Activated T-cell treated with anti-CD3 and anti-CD28 coated beads for 4 hours (primary cell): ENCODE measurements around the gene LDAF1.
"Not testable (repeated sequence)": the region's sequence is repeated elsewhere in the genome, so short reads cannot be mapped to it uniquely, and the experiment has no call there.

Experiments
- DNase-seq: peaks from one replicate; pipeline ENCODE4 v3.0.0-alpha.2; 2020

LDAF1 gene

DNA sequence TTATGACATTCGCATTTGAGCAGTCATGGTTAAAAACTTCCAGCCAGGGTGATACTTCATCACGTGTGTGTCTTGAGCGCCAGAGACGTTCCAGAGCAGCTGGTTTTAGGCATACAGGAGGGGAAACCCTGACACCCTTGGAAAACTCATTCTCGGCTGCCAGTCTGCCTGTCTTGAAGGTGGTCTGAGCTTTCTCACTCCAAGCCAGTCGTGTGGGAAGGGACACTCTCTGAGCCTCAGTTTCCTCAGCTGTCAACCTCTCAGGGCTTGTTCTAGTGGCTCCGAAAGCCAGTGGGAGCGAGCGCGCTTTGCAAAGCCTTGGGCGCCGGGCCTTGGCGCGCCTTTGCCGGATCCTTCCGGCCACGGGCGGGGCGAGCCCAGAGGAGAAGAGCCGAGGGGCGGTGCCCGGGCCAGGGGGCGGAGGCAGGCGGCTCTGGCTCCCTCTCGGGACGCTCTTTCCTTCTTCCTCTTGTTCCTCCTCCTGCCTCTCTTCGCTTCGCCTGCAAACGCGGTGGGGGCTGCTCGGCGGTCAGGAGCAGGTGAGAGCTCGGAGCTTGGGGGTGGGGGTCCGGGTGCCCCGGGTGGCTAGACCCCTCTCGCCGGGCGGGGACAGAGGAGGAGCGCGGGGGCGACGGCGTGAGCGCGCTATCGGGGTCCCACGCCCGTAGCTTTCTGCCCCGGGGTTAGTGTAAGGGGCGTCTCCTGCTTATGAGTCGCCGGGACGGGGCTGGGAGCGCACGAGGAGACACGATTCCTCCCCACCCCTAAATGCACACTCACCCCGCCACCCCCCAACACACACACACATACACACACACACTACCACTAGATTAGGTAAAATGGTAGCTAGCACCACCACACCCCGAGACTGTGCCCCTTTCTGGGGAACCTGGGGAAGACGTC lies at the start of gene LDAF1:
Gene LDAF1, plus strand, starts transcription at position 467 of the 903 bp plus-strand sequence. CDS start 2,509 bp downstream, outside the sequence.
- DNase-seq, result peak; percentile 65

DNA sequence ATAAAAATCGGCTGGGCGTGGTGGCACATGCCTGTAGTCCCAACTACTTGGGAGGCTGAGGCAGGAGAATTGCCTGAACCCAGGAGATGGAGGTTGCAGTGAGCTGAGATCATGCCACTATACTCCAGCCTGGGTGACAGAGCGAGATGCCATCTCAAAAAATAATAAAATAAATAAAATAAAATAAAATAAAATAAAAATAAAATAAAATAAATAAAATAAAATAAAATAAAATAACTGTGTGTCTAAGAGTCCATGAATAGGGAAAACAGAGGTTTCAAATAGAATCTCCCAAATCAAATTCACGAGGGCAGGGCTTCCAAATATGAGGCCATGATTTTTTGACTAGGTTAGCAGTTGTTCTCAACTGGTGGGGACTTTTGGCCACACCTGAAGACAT lies 42.9 kb upstream of the LDAF1 start:
- DNase-seq, result not testable (repeated sequence)

DNA sequence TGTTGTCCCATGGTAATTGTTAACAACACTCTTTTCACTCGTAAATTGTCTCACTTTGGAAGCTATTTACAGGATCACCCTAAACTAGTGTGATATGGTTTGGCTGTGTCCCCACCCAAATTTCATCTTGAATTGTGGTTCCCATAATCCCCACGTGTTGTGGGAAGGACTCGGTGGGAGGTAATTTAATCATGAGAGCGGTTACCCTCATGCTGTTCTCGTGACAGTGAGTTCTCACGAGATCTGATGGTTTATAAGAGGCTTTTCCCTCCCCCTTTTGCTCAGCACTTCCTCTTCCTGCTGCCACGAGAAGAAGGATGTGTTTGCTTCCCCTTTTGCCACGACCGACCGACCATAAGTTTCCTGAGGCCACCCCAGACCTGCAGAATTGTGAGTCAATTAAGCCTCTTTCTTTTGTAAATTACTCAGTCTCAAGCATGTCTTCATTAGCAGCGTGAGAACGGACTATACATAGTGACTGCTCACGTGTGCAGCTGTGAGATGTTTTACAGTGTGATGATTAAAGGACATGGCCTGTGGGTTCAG lies 42.3 kb upstream of the LDAF1 start:
- no peak for DNase-seq

DNA sequence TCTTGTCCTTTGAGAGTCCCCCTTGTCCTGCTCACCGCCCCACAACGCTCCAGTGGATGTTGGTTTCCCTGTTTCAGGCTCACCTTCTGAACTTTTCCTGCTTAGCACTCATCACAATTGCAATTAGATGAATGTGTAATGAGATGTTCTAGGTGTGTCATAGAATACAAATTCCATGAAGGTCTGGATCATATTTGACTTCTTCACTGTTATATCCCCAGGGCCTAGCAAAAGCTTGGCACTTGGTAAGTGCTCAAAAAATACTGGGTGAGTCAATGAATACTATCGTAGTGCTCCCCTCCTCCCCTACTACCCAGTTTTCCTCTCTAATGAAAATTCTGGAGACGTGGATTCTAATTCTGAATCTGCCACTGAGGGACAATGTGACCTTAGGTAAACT lies 40.9 kb upstream of the LDAF1 start:
- no peak for DNase-seq

DNA sequence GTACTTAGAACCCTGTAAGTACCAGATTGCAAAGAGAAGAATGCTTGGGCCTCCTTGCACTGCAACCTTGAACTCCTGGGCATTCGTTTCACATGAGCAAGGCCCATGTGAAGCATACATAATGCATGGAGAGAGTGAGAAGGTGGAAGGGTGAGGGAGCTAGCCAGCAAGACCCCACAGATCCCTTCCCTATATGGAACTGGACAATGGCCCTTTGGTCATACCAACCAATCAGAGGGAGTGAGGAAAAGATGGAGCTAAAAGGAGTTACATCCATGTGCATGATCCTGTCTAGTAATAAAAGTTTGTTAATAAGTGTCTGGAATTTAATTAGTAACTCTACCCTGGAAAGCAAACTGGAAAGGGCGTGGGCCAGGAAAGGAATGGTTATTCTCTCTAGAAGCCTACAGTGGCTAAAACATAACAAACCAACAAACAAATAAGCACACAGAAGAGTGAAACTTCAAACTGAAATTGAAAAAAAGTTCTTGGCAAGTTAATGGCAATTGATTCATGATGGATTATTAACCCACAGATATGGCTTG lies 37.4 kb upstream of the LDAF1 start:
- no peak for DNase-seq

DNA sequence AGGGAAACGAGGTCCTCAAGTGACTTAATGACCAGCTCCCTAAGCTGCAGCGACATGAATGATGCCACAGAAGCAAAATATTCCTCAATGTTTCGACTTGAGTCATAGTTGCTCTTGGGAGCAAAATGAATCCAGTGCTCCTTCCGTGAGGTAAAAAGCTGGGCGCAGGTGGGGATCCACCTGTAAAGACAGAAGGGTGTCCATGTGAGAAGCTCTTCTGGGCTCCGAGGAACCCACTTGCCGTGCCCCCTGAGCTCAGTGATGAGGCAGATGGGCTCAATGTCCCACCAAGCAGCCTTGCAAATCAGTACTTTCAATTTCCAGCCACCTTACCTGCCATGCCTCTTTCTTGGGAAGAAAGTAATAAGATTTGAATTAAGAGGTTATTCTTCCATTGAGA lies 33.3 kb upstream of the LDAF1 start:
- DNase-seq, result no peak

DNA sequence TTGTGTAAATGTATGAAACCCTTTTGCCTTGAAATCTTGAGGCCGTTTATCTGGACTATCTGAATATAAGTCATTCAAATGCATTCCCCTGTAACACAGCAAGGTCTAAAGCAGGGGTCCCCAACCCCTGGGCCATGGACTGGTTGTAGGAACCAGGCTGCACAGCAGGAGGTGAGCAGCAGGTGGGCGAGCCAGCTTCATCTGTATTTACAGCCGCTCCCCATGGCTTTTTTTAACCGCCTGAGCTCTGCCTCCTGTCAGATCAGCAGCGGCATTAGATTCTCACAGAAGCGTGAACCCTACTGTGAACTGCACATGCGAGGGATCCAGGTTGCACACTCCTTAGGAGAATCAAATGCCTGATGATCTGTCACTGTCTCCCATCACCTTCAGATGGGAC lies 32.0 kb upstream of the LDAF1 start:
- DNase-seq, result no peak

DNA sequence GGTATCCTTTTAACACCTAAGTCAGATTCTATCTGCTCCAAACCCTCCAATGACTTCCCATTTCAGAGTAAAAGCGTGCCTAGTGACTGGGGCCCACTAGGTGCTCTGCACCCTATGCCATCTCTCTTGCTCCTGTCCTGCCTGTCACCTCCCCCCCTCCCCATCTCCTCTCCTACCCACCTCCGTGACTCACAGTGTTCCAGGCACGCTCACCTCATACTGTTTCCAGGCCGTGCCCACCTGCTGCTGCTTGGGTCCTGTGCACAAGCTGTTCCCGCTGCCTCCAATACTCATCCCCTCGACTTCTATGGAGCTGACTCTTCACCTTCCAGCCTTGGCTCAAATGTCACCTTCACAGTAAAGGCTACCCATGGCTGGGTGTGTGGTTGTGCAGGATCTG lies 29.5 kb upstream of the LDAF1 start:
- no peak for DNase-seq

DNA sequence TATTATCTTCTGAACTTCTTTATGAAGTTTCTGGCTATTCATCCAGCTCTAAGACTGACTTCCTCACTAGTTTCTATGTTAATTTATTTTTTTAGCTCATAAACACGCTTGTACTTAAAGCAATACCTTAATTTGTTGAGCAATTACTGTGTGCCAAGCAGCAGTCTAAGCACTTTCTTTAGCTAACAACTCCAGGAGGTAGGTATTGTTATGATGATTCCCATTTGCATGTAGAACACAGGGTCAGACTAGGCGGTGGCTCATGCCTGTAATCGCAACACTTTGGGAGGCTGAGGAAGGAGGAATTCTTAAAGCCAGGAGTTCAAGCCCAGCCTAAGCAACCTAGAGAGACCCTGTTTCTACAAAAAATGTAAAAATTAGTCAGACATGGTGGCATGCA lies 27.7 kb upstream of the LDAF1 start:
- no peak for DNase-seq

DNA sequence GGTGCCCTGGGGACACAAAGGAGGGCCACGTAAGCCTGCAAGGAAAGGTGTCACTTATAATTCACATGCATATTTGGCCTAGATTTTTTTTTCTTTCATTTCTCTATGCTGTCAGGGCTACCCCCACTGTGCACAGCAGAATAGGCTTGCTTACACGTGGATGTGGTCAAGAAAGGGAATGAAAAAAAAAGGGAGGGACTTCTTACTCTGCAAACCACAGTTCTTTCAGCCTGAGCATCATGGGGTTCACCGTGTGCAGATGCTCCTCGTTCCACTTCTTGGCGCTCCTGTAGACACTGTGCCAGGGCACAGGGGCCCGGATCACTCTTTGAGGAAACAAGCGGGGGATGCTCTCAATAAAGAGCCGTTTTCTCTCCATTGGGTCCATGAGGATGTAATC lies 24.4 kb upstream of the LDAF1 start:
- no peak for DNase-seq

DNA sequence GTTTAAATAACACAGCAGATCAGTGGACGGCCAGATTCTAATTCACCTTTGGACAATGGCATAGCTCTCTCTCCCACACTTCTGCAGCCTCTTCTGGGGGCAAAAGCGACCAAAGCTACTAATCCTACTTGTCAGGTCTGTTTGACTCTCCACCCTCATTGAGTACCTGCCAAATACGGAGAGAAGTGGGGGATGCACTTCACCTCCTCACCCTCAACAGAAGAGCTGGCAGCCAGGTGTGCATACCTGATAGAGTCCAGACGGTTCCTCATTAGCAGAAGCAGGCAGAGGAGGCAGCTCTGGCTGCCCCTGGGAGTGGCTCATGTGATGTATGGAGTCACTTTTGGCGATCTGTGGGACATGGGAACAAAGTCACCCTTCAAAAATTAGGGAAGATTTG lies 12.7 kb upstream of the LDAF1 start:
- DNase-seq, result no peak

DNA sequence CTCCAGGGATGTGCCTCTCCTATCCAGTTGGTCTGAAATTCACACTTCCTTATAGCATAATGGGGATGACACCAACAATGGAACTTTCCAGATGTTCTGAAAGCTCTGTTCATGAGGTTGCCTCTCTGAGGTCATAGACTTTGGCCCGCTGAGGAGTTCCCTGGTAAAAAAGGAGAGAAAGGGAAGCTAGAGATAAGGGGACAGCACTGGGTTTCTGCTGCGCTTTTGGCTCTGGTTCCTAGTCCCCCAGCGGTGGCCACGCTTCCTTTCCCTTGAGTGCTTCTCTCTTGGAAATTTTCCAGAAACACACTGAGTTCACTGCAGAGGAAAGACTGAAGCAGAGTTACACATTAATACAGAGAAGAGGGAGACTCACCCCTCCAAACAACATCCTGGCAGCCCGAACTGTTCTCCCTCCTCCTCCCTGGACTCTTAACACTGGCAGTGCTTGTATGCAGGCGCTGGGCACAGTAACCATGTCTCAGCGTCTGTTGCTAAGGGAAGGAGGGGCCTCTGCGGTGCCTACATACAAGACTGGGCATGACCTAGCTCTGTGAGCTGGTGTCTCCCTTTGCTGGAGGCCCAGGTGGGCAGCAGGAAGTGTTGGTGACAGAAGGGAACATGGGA lies 8.0 kb upstream of the LDAF1 start, which contains the start of gene DNAH3:
Gene DNAH3, minus strand, starts transcription at position 472 of the 627 bp plus-strand sequence. CDS start 527 bp downstream, outside the sequence.
- DNase-seq, result no peak

DNA sequence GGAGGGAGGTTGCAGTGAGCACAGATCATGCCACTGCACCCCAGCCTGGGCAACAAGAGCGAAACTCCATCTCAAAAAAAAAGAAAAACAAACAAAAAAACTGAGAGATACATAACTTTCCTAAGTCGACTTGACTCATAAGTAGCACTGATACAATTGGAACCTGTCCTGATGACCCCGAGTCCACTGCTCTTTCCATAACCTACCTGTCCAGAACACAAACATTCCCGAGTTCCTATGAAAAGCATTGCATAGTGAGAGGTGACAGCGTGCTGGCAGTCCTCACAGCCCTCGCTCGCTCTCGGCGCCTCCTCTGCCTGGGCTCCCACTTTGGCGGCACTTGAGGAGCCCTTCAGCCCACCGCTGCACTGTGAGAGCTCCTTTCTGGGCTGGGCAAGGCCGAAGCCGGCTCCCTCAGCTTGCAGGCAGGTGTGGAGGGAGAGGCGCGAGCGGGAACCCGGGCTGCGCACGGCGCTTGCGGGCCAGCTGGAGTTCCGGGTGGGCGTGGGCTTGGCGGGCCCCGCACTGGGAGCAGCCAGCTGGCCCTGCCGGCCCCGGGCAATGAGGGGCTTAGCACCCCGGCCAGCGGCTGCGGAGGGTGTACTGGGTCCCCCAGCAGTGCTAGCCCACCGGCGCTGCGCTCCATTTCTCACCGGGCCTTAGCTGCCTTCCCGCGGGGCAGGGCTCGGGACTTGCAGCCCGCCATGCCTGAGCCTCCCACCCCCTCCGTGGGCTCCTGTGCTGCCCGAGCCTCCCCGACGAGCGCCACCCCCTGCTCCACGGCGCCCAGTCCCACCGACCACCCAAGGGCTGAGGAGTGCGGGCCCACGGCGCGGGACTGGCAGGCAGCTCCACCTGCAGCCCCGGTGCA lies 6.1 kb upstream of the LDAF1 start:
- DNase-seq, result not testable (repeated sequence)

DNA sequence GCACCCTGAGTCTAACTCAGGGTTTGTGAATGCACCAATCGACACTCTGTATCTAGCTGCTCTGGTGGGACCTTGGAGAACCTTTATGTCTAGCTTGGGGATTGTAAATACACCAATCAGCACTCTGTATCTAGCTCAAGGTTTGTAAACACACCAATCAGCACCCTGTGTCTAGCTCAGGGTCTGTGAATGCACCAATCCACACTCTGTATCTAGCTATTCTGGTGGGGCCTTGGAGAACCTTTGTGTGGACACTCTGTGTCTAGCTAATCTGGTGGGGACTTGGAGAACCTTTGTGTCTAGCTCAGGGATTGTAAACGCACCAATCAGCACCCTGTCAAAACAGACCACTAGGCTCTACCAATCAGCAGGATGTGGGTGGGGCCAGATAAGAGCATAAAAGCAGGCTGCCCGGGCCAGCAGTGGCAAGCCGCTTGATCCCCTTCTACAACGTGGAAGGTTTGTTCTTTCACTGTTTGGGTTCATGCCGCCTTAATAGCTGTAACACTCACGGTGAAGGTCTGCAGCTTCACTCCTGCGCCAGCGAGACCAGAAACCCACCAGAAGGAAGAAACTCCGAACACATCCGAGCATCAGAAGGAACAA lies 5.2 kb upstream of the LDAF1 start:
- DNase-seq, result not testable (repeated sequence)

DNA sequence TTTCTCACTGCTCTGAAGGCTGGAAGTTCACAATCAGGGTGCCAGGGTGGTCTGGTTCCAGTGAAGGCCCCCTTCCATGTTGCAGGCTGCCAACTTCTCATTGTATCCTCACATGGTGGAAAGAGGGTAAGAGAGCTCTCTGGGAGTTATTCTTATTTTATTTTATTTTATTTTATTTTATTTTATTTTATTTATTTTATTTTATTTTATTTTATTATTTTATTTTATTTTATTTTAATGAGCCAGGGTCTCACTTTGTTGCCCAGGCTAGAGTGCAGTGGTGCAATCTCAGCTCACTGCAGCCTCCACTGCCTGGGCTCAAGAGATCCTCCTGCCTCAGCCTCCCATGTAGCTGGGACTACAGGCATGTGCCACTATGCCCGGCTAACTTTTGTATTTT lies 2.5 kb upstream of the LDAF1 start:
- DNase-seq, result not testable (repeated sequence)

DNA sequence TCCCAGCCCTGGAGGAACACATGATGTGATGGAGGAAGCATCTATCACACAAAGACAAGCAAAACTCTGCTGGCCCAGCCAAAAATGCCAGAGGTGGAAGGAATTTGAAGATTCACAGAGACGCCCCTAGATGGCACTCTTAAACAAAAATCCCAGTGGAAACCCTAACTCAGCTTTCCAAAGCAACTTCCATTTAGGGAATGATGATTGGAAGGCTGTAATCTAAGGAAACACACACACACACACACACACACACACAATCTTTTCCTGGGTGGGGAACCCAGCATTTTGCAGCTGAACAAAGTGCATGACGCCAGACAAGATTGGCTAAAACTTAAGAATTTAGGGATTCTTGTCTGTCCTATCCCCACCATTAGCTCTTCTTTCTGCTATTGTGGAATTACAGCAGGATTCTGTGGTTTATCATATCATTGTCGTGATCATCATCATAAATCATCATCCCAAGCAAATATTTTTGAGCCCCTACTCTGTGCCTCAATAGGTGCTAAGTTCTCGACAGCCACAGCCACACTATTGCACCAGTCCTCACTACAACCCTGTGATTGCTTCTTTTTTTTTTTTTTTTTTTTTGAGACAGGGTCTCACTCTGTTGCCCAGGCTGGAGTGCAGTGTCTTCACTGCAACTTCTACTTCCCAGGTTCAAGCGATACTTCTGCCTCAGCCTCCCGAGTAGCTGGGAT lies 1.6 kb upstream of the LDAF1 start:
- DNase-seq, result no peak

DNA sequence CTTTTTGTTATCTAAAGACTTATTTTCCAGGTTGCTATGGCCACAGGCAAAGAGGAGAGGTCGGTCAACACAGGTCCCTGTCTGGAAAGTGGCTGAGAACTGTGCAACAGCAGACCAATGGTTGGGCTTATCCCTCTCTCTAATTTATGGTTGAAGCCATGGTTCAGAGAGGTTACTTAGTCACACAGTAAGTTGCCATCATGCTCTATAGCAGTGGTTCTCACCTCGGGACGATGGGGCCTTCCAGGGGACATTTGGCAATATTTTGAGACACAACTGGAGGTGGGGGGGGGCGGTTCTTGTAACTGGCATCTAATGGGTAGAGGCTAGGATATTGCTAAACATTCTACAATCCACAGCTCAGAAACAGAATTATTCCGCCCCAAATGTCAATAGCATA lies 842 bp upstream of the LDAF1 start:
- no peak for DNase-seq

DNA sequence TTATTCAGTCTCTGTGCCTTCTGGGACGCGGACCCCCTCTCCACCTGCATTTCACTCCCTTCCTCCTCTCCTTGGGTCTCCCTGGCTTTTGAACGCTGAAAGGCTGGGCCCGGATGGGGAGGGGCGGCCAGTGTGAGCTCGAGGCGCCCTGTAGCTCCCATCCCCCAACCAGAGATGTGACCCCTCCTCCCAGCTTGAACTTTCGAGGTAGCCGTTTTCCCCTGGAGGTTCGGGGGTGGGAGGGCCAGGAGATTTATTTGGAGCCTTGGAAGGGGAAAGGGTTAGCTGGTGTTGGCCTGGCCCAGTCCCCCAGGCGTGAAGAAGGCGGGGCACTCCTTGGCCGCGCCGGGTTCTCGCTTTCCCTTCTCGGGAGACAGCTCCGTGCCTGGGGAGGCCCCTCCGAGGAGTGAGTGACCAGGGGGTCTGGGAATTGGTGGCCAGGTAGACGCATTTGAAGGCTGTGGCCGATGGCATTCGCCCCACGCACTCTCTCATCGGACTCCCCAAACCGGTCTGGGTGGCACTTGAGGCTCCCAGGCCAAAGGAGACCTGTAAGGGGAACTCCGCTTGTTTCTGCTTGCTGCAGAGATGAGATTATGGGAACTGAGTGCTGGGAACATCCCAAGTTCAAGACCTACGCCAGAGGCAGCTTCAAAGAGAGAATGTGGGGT lies 942 bp downstream of the LDAF1 start:
- no peak for DNase-seq

DNA sequence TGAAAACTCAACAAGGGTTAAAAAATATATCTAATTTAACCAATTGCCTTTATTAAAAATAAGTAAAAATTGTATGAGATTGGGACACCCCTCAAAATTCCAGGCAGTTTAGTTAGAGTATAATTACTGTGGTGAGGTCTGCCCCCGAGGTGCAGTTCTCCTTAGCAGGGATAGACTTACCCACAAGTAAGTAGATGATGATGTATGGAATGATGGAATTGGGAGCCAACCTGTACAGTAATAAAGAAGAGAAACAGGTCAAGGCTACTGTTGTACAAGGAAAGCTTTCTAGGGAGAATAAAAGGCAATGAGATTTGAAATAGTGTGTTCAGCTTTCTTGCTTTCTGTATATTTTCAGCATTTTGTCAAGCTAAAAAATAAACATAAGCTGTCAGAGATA lies 1.8 kb downstream of the LDAF1 start:
- DNase-seq, result no peak

DNA sequence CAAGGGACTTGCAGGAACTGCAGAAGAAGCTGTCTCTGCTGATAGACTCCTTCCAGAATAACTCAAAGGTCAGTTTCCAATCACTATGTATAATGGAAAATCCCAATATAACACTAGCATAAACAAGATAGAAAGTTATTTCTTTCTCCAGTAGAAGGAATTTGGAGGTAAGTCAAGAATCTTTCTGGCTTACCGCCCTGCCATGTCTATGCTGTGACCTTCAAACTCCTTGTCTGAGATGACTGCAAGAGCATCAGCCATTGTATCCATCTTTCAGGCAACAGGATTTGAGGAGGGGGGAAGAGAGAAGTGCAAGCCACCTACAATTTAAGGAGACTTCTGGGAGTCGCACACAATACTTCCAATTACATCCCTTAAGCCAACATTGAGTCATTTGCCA lies 2.7 kb downstream of the LDAF1 start:
- no peak for DNase-seq

DNA sequence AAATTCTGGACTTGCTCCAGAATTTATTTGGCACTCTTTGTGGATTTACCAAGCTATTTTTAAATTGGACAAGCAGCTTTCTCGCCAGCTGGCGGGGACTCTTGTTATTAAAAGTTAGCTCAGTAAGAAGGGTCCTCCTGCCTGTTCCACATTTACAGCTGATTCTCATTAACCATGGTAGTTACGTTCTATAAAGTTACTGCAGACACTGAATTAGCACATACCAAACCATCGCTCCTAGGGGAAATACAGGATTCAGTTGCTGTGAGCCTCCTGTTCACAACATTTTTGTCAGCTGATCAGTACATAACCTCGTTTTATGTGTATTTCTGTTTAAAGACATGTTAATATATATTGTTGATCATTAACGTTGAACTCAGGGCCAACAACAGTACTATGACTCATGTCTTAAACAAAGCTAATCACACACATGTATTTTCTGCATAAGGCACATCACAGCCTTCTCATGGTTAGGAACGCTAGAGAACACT lies 4.2 kb downstream of the LDAF1 start:
- no peak for DNase-seq
